ENCODE data around the gene SLMAP.

The SLMAP gene

DNA sequence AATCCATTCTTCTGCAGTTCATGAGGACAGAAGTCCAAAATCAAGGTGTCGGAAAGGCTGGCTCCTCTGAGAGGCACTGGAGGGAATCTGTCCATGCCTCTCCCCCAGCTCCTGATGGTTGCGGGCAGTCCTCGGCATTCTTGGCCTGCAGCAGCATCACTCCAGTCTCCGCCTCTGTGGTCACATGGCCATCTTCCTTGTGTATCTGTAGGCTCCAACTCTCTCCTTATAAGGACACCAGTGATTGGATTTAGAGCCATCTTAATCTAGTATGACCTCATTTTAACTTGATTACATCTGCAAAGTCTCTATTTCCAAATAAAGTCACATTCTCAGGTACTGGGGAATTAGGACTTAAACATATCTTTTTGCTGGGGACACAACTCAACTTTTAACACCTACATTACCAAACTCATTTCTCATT lies 196.1 kb downstream of the SLMAP start:
- TF ChIP-seq, protein P1, sequence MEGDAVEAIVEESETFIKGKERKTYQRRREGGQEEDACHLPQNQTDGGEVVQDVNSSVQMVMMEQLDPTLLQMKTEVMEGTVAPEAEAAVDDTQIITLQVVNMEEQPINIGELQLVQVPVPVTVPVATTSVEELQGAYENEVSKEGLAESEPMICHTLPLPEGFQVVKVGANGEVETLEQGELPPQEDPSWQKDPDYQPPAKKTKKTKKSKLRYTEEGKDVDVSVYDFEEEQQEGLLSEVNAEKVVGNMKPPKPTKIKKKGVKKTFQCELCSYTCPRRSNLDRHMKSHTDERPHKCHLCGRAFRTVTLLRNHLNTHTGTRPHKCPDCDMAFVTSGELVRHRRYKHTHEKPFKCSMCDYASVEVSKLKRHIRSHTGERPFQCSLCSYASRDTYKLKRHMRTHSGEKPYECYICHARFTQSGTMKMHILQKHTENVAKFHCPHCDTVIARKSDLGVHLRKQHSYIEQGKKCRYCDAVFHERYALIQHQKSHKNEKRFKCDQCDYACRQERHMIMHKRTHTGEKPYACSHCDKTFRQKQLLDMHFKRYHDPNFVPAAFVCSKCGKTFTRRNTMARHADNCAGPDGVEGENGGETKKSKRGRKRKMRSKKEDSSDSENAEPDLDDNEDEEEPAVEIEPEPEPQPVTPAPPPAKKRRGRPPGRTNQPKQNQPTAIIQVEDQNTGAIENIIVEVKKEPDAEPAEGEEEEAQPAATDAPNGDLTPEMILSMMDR (IDR thresholded peaks at IDR 0.05; ENCODE audit: borderline replicate concordance, control extremely low read depth, extremely low read depth, insufficient read depth, missing control alignments), result no peak
- DNase-seq (ENCODE audit: low spot score), result no peak
- in situ Hi-C loops (cut with MboI; ENCODE audit: low sequenced_read_pairs, unreplicated experiment), result no loop called here

DNA sequence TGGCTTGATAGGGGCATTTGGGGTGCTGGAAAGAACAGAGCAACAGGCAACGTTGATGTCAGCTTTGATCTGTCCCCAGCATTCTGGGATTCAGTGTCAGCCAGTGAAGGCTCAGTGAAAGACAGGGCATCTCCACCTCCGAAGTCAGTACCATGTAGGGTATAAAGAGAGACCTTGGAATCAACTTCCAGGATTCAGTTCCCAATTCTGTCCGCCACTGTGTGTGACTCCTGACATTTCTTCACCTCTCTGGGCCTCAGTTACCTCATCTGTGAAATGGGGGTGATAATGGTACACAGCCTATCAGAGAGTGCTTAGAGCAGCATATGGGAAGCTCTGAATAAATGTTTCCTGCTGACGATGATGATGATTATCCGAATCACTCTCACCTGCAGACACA lies 196.5 kb downstream of the SLMAP start:
- no peak for DNase-seq (ENCODE audit: low spot score)
- TF ChIP-seq, protein P1 (IDR thresholded peaks at IDR 0.05; ENCODE audit: borderline replicate concordance, control extremely low read depth, extremely low read depth, insufficient read depth, missing control alignments), result no peak
- in situ Hi-C loops (cut with MboI; ENCODE audit: low sequenced_read_pairs, unreplicated experiment), result no loop called here

DNA sequence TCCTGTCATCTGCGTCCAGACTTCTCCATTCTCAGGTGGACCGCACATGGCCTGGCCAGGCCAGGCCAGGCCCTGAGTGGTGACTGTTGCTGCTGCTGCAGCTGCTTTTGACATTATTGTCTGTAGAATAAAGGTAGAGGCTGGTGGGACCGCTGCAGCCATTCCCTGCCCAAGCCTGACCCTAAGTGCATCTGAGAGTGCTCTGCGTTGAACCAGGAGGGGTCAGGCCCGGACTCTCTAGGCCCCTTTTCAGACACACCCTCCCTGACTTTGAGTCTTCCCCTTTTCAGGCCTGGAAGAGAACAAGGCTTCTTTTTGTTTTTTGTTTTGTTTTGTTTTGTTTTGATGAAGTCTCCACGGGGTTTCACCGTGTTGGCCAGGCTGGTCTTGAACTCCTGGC lies 197.5 kb downstream of the SLMAP start:
- DNase-seq (ENCODE audit: low spot score), result no peak
- in situ Hi-C loops (cut with MboI; ENCODE audit: low sequenced_read_pairs, unreplicated experiment), result no loop called here
- TF ChIP-seq, protein P1 (IDR thresholded peaks at IDR 0.05; ENCODE audit: borderline replicate concordance, control extremely low read depth, extremely low read depth, insufficient read depth, missing control alignments), result no peak

DNA sequence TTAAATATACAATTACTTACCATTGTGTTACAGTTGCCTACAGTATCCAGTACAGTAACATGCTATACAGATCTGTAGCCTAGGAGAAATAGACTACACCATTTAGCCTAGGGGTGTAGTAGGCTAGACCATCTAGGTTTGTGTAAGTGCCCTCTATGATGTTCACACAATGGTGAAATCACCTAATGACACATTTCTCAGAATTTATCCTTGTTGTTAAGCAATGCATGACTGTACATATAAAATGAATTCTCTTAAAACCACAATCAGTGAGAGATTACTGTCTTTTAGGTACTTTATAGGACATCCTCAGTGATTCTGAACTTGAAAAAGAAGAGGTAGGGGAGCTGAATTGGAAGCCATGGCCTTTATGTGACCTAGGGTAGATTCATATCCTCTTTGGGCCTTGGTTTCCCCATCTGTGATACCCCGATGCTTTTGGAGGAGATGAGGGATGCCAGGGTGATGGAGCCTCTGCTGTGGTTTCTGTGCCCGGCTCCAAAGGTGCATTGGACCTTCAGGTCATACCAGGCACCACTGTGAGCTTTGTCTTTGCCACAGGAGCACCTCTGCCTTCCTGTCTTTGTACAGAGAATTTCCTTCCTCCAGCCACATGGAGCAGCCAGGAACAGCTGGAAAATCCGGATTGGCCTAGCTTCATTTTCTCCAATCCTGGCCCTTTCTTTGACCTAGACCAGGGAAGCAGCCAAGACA lies 200.2 kb downstream of the SLMAP start:
- in situ Hi-C loops (cut with MboI; ENCODE audit: low sequenced_read_pairs, unreplicated experiment), result no loop called here
- no peak for DNase-seq (ENCODE audit: low spot score)
- TF ChIP-seq, protein P1 (IDR thresholded peaks at IDR 0.05; ENCODE audit: borderline replicate concordance, control extremely low read depth, extremely low read depth, insufficient read depth, missing control alignments), result no peak

DNA sequence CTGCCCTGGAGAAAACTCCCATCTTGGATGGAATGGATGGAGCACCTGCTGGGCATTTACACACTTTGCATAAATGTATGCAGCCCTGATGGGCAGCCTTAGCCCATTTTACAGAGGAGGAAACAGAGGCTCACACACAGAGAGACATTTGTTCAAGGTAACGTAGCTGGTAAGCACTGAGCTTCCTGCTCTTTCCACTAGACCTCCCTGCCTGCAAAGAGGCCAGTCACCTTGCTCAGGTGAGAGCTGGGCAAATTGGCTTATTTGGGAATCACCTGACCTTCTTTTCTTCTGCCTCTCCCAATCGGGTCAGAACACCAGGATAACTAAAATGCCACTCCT lies 200.7 kb downstream of the SLMAP start:
- TF ChIP-seq, protein P1 (IDR thresholded peaks at IDR 0.05; ENCODE audit: borderline replicate concordance, control extremely low read depth, extremely low read depth, insufficient read depth, missing control alignments), result no peak
- in situ Hi-C loops (cut with MboI; ENCODE audit: low sequenced_read_pairs, unreplicated experiment), result no loop called here
- no peak for DNase-seq (ENCODE audit: low spot score)

DNA sequence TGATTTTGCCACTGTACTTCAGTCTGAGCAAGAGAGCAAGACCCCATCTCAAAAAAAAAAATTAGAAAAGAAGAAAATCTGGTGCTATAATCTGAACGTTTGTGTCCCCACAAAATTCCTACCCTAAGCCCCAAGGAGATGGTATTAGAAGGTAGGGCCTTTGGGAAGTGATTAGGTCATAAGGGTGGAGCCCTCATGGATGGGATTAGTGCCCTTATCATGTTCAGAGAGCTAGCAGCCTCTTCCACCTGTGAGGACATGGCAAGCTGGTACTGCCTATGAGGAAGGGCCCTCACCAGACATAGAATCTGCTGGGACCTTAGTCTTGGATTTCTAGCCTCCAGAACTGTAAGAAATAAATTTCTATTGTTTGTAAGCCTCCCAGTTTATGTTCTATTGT lies 201.7 kb downstream of the SLMAP start:
- no peak for DNase-seq (ENCODE audit: low spot score)
- in situ Hi-C loops (cut with MboI; ENCODE audit: low sequenced_read_pairs, unreplicated experiment), result no loop called here
- TF ChIP-seq, protein P1 (IDR thresholded peaks at IDR 0.05; ENCODE audit: borderline replicate concordance, control extremely low read depth, extremely low read depth, insufficient read depth, missing control alignments), result no peak
